ENCODE measurements around the gene MAPK8. TPM values are rescaled to one million over a fixed set of nuclear protein-coding genes. Genes with fewer than 3 reads are reported as not detected.
A peak's percentile ranks its signal among the peaks of the same experiment; 100 is the strongest.
"Not testable (repeated sequence)": the region's sequence is repeated elsewhere in the genome, so short reads cannot be mapped to it uniquely, and the experiment has no call there.

MAPK8 gene
- total RNA-seq, 1 donor from 2014 or later: 72.4 TPM

DNA sequence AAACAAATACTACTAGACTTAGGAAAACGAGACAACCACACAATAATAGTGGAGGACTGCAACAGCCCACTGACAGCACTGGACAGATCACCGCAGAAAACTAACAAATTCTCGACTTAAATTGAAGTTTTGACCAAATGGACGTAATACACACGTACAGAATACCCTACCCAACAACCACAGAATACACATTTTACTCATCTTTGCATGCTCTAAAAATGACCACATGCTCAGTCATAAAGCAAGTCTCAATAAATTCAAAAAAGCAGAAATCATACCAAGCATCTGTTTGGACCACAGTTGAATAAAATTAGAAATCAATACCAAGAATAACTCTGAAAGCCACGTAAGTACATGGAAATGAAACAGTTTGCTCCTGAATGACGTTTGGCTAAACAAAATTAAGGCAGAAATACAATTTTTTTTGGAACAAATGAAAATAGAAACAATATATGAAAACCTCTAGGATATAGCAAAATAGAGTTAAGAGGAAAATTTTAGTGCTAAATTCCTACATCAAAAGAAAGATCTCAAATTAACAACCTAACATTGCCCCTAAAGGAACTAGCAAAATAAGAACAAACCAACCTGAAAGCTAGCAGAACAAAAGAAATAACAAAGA is 30.6 kb downstream of the MAPK8 start:
- DNase-seq: no peak

DNA sequence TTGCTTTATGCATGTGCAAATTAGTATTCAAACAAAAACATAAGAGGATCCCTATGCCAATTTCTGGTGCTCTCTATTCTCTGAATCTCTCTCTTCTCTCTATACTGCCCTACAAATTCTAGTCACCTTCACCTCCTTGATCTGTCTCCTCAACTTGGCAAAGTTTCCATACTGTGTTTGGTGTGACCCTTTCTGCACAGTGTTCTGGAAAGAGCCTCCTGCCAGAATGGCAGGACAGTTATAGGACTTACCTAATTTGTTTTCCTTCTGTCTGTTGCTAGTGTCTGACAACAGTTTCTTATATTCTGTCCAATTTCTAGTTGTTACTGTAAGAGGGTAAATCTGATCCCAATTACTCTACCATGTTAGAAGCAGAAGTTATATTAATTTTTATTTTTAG is 34.3 kb downstream of the MAPK8 start:
- no peak for DNase-seq

DNA sequence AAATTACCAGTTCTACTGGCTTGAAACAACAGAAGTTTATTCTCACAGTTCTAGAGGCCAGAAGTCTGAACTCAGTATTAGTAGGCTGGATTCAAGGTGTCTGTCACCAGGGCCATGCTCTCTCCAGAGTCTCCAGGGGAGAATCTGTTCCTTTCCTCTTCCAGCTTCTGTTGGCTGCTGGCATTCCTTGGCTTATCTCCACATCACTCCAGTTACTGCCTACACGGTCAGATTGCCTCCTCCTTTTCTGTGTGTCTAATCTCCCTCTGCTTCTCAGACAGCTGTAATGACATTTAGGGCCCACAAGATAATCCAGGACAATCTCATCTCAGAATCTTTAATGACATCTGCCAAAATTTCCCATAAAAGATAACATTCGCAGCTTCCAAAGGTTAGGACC is 36.6 kb downstream of the MAPK8 start:
- no peak for DNase-seq

- DNase-seq: no peak
Observed at GRCh38 chr10:48343921-48344598, 37.6 kb downstream of the MAPK8 start.

- DNase-seq: not testable (repeated sequence)
Observed at GRCh38 chr10:48346248-48346647, 39.8 kb downstream of the MAPK8 start.

GRCh38 chr10:48347539-48347938 is 41.1 kb downstream of the MAPK8 start:
- DNase-seq: not testable (repeated sequence)

- not testable (repeated sequence) for DNase-seq
Observed at GRCh38 chr10:48347943-48348342, 41.5 kb downstream of the MAPK8 start.

DNA sequence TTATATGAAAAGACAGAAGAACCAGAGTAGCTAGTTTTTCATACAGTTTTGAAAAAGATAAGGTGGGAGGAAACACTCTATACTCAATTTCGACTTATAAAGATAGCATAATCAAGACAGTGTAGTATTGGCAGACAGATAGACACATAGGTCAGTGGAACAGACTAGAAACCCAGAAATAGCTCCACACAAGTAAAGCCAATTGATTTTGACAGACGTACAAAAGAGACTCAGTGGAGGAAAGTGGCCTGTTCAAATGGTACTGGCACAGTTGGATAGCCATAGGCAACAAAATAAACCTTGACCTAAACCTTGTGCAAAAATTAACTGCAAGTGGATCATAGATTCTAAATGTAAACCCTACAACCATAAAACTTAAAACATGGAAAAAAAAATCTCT is 46.8 kb downstream of the MAPK8 start:
- no peak for DNase-seq

GRCh38 chr10:48357631-48358030 is 51.2 kb downstream of the MAPK8 start:
- no peak for DNase-seq

- DNase-seq: no peak
Observed at GRCh38 chr10:48358162-48358561, 51.7 kb downstream of the MAPK8 start.

GRCh38 chr10:48358838-48359237 is 52.4 kb downstream of the MAPK8 start:
- DNase-seq: no peak

DNA sequence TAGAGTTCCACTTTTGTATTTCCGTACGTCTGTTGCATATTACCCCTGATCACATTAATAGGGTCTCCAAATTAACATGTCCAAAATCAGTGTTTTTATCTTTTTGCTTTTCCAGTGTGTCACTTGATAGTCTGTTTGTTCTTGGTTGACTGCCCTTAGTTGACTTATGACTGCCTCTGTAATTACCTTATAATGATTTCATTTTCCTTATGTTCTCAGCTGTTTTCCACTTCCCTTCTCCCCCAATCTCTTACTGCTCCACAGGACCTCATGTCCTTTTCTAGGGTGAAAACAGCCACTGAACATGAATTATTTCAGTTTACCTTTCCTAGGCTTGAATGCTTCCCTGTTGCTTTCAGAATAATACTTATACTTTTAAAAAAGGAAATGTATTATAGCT is 54.7 kb downstream of the MAPK8 start:
- no peak for DNase-seq

DNA sequence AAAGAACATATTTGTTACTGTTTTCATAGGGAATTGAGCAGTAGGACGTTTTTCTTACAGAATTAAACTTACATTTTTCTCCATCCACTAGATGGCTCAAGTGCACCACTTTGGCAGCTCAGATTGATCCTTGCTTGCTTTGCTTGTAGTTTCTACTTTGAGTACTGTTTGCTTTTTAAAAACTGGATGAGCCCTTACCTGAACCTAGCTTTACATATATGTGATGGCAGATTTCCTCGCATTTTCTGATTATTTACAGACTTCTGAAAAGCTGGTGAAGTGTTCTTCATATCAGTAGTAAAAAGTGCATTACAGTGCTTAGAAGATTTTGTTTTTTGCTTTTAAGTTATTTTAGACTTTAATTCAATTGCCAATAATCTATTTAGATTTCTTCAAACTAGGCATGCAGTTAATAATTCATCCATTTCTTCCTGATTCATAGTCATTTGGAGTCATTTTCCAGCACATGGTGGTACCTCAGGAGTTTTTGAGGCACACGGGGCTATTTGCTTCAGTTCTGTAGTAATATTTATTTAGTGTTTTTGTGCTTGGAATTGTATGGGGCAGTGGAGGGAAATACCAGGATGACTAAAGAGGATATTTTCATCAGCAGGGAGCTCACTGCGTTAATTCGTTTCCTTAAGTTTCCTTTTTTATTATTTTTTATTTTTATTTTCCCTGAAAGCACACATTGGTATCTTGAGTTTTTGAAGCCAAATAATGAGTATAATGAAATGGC is 57.3 kb downstream of the MAPK8 start:
- DNase-seq: peak; percentile 85

- peak; percentile 37 for DNase-seq
Observed at GRCh38 chr10:48364659-48365405, 58.4 kb downstream of the MAPK8 start.

- no peak for DNase-seq
Observed at GRCh38 chr10:48365668-48366067, 59.2 kb downstream of the MAPK8 start.

DNA sequence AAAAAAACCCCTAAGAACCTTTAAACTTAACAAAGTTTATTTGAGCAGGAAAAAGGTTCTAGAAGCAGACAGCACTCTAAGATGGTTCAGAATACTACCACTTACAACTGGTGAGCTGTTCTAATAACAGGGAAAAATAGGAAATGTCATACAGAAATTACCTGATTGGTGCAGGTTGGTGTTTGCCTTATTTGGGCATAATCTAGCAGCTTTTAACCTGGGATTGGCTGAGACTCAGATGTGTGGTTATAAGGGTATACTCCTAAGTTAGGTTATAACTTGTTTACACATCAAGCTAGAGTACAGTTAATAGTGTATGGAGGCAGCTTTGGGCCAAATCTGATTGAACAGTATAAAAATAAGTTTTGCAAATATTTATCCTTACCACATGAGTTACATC is 59.8 kb downstream of the MAPK8 start:
- DNase-seq: no peak

DNA sequence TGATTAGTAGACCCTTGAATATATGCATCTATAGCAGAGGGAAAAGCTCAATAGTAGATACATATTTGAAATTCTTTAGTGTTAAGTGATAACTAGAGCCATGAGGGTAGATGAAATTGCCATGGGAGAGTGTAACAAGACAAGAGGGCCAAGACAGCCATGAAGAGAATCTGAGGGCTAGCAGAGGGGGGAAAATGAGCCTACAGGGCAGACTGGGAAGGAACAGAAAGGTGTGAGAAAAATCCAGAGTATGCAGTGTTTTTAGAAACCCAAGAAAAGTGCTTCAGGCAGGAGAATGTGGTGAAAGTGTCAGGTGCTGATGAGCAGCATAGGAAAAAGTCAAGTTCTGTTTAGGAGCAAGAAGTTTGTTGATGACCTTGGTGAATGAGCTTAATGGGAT is 63.0 kb downstream of the MAPK8 start:
- DNase-seq: no peak

DNA sequence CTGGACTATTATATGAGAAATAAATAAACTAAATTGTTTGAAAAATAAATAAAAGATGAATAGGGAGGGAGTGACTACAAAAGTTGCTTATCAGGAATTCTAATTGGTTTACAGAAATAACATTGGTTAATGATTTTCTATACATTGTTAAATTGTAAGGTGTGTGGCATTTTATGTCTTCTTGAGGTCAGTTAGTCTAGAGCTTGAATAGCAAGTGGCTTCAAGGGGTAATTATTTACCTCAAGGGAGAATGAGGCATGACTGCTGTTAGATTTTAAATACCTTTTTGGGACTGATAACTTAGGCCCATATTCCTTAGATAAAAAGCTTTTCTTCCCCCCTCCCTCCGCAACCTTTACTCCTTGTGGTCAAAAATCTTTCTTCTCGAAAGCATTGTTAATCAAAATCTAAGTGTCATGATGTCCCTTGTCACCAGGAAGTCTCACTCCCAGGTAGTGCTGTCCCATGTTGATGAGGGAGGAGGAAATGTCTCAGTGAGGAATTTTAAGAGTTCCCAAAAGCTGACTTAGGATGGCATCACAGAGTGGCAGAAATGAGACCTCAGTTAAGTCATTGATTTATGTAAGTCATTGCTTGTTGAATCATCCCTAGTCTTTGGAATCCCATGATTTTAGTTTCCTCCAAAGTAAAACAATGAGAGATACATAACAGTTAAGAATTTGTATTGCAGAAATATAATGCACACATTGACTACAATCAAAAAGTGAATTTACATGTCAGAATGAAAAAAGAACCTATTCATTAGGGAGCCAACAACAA is 71.5 kb downstream of the MAPK8 start:
- no peak for DNase-seq

GRCh38 chr10:48378675-48379074 is 72.2 kb downstream of the MAPK8 start:
- no peak for DNase-seq

- DNase-seq: no peak
Observed at GRCh38 chr10:48381971-48382370, 75.5 kb downstream of the MAPK8 start.

DNA sequence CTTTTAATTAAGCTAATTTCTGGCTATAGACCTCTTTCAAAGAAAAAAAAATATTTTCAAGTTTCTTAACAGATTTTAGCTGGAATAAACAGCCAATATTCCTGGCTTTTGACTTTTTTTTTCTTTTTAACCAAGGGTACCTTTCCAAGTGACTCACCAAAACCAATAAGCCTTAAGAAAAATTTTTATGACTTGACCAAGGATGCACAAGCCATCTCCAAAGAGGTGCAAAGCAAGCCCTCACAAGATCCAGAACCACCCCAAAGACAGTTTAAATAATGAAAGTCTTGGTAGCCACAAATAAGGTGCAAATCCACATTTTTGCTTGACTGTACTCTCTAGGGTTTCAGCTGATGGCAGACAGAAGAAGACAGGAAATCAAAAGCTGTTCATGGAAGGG is 76.5 kb downstream of the MAPK8 start:
- no peak for DNase-seq

DNA sequence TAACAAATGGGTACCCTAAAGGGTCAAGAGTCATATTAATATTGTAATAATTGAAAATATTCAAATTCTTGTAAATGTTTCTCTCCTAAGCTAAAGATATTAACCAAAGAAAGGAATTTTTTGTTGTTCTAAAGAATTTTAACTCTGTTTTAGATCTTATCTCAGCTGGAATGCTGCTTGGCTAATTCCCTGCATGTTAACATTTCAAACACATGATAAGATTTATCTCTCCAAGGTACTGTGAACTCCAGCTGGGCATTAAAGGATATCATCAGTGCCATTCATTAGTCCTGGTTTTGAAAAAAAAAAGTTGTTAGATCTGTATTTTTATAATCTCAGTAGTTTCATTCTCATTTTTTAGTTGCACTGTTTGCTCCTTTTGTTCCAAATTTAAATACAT is 76.9 kb downstream of the MAPK8 start:
- DNase-seq: no peak

Data from tongue (tissue), 2 donors.